OCI-LY7 (cell line): Measurements from ENCODE around the gene SMTNL2.

Source experiments
- CTCF ChIP-seq: fragments of 200-600 bp; sonication (generic); conservative IDR thresholded peaks from 2 replicates; pipeline ENCODE4 v1.5.1; 2014; ENCODE audit warnings: mild to moderate bottlenecking, antibody characterized with exemption, low read length, moderate library complexity, mixed read lengths
- EZH2phosphoT487 ChIP-seq: fragments of 200-600 bp; sonication (generic); IDR thresholded peaks from 2 replicates; pipeline ENCODE4 v1.6.1; 2018; ENCODE audit warnings: low read depth, borderline replicate concordance, mild to moderate bottlenecking, mixed run types, antibody characterized with exemption, low read length, moderate library complexity, mixed read lengths

DNA sequence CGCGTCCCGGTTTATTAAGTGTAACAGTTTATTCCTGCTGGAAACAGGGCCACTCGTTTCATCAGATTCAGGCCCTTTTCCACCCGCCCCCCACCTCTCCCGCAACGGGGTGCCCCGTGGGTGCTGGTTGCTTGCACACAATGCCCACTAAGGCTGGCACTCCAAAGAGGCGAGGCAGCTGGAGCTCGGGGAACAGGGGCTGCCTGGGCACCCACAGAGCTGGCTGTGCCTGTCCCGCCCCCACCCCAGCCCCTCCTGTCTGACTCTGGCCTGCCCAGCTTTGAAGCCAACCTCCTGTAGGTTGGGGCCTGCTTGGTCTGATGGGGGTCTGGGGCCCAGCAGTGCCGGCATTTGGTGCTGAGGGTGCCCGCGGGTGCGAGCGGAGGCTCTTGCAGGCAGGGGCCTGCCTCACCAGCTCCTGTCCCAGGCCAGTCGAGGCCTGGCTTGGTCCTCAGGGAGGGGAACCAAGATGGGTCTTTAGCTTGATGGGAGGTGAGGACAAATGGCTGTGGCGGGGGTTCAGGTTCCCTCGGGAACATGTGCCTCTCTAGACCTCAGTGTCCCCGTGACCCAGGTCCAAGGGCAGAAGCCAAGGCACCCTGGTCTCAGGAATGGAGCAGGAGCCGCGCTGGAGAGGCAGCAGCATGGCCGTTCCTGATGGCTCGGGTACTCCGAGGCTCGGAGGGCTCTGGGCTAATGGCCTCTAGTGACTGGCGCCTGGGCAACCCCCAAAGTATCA is 49.2 kb upstream of the SMTNL2 start:
- TF ChIP-seq CTCF (no peak), EZH2phosphoT487 (no peak)
